ENCODE data around the gene PCCA.

Gene PCCA

GRCh38 chr13:100530671-100531213, 441.8 kb downstream of the PCCA start:
- no peak for DNase-seq

GRCh38 chr13:100532090-100532766, 443.3 kb downstream of the PCCA start:
- no peak for DNase-seq

GRCh38 chr13:100532836-100533435, 444.0 kb downstream of the PCCA start:
- DNase-seq, result no peak

DNA sequence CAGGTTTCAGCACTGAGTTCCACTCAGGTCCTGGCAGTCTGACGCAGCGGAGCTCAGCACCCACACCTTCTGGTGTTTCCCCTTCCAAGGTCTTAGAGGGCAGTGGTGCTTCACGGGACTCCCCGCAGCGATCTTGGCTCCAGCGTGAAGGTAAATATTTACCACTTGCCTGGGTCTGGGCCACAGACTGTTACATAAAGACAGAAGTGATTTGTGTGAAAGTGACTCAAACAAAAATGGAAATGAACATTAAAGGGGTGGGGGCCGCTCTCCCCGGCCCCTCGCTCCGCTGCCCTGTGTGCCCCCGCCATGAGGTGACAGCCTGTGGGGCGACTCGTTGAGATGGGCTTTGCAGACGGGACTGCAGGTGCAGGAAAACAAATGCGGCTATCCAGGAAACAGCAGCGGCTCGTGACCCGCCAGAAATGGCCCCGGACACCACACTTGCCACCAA, 444.7 kb downstream of the PCCA start:
- DNase-seq, result no peak

- DNase-seq, result no peak
Observed at GRCh38 chr13:100534147-100534843, 445.4 kb downstream of the PCCA start.

- no peak for DNase-seq
Observed at GRCh38 chr13:100534911-100535310, 446.0 kb downstream of the PCCA start.

DNA sequence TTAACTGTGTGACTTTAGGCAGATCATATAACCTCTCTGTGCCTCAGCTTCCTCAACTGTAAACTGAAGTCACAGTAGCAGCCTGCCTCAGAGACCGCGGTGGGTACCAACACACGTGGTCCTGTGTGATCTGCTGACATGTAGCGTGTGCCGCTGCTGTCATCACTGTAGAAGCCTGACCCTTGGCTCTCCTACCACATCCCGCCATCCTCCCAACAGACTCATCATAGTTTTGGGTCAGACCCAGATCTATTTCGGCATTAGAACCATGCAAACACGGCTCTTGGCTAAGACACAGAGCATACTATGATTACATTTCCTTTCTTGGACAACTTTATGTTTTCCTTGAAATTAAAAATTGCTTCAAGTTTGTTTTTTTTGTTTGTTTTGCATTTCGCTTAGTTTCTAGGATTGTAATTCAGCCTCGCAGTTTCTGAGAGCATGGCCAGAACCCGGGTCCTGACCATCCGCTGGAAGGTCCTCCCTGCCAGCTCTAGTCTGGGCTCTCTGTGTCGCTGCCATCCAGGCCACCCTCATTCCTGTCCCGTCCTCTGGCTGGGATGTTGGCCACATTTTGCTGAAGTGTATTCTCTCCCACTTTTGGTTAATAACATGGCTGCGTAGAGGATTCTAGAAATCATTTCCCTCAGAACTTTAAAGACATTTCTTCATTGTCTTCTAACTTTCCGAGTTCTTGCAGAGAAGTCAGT, 446.7 kb downstream of the PCCA start:
- DNase-seq, result no peak

- no peak for DNase-seq
Observed at GRCh38 chr13:100536643-100537180, 447.8 kb downstream of the PCCA start.

DNA sequence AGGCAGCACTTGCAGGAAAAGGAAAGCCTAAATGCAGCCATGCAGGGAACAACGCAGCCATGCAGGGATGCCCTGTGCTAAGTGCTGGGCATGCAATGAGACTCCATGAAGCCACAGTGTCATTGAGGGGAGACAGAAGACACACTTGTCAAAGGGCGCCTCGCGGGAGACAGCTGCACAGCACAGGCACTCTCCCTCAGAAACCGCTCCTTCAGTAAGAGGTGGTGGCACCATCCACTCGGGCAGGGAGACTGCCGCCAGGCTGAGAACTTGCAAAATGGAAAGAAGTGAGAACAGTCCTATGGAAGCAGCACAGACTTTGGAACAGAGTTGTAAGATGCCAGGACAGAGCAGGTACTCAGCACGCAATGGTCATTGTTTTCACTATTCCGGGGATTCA, 448.6 kb downstream of the PCCA start:
- no peak for DNase-seq

DNA sequence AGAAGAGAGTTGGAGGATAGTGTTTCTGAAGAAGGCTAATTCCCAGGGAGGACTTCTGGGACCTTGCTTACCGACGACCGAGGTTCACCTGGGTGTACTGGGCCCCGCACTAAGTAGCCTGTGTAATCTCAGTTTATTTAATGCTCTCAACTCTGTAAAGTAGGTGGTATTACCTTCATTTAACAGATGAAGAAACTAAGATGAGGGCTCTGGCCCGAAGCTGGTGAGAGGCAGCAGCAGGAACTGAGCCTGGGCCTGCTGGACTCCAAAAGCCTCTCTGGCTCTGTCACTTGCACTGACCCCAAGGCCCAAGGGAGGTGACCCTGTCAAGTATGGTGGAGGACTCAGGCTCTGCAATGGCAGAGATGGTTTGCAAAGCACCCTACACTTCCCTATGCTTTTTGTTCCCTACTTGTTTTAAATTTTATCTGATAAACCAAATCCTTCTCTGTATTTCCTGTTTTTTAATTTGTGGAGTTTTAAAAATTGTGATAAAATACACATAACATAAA, 449.1 kb downstream of the PCCA start:
- DNase-seq, result no peak

GRCh38 chr13:100540621-100541020, 451.7 kb downstream of the PCCA start:
- DNase-seq, result no peak

- DNase-seq, result no peak
Observed at GRCh38 chr13:100541897-100542825, 453.3 kb downstream of the PCCA start.

GRCh38 chr13:100542826-100543156, 453.9 kb downstream of the PCCA start:
- no peak for DNase-seq

DNA sequence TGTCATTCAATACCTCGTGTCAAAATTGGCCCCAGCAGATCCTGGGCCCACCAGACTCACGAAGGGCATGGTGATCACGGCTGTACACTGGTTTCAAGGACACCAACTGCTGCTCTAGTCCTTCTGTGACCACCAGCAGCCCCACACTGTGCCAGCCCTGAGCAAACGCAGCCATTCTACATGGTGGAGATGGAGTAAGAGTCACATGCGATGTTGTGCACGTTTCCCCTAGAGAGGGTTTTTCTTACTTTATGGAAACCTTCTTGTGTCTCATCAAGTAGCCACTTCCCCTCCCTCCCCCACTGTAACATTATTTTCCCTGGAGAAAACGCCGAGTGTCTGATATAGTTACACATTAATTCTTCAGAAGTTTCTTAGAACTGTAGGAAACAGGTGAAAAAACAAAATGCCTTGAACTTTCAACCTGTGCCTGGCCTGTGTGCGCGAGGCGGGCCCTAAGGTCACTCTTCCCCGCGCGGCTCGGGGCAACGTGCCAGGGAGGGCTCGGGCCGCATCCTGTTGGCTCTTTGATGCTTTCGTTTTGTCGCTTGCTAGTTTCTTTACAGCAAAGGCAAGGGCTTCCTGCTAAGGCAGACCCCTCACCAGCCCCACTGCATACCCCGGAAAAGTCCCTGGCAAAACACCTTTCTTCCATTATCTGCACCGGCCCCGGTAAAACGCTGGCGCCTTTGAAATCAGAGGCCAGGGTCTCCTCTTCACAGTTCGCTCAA, 455.1 kb downstream of the PCCA start:
- DNase-seq, result no peak

DNA sequence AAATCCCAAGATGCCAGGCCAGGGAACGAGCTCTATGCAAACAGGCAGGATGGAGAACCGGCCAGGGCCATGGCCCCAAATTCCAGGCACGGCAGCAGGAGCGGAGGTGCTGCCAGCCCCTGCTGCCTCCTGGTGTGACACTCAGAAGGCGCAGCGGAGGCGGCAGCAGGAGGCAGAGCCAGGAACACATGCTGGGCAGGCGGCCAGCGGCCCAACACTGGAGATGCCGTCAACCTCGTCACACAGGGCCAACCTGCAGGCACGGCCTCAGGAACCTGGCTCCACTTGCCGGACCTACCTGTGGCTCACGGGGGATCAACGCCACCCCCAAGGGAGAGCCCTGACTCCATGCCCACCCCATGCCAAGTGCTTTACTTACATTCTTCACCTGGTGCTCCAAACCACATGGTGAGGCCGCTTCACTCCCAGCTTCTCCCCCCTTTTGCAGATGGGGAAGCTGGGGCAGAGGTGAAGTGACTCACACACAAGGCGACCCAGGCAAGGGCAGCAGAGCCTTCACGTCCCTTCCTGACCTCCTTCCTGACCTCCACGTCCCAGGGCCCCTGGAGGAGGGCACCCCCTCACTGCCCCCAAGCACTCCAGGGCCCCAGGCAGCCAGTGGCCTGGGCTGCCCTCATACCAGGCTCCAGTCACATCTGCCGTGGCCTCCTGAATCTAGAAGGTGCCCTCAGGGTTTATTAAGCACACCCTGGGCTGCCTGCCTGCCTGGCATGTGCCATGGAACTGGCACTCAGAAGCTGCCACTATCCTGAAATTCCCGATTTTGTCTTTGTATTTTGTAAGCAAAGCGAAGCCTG, 456.2 kb downstream of the PCCA start:
- DNase-seq, result no peak

DNA sequence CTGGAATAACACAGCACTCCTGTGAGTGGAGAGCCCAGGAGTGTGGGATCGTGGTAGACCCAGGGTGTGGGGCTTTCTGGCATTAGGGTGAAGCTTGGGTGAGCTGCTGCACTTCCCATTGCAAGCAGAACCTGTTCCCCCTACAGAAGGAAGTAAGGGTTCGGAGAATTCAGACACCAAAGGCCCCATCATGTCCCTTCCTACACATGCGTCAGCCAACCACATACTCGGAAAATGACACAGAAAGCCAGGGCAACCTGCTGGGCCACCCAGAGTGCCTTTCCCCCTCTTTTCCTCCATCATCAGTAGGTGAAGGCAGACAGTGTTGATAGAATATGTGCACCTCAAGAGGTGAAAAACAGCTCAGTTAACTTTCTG, 456.8 kb downstream of the PCCA start:
- no peak for DNase-seq

DNA sequence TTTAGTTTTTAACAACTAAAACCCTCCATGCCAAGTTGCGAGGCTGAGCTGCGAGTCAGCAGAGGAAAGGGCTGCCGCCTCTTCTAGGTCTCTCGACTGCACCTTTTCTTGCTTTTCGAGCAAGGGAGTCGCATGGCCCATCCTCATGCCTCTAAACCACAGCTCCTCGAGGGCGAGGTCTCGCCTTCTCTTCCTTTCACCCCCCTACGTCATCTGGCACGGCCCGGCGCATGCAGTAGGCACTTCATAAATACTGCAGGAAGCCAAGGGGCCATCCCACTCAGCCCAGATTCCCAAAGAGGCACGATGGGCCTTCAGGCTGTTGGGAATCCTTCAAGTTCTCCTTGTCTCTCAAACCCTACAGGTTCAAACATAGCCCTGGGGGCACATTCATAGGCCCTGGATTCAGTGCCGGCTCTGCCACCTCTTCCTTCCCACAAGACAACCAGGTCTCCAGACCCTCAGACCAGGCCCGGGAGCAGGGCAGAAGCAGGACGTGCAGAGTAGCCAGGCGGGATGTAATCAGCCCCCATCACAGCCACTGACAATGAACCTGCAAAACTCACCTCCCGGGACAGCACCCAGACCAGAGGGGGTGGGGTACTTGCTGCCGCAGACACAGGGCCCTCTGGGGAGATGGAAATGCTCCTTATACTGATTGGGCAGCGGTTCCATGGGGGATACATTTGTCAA, 458.0 kb downstream of the PCCA start:
- DNase-seq, result no peak

DNA sequence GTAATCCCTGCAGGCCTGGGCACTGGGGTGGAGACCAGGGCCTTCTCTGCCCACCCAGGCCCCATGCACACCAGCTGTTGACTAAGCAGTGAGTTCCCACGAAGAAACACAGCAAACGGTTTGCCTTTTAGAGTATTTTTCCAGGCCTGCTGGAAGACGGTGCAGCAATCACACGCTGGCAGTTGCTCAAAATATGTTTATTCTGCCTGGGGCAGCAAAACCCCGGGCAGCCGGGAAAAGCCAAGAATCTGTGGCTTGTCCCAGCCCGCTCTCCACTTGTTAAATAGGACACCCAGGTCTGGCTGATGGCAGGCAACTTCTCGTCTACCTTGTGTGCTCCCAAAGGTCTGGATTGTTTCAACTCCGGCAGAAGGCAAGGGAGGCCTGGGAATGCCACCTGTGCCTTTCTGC, 458.9 kb downstream of the PCCA start:
- no peak for DNase-seq

DNA sequence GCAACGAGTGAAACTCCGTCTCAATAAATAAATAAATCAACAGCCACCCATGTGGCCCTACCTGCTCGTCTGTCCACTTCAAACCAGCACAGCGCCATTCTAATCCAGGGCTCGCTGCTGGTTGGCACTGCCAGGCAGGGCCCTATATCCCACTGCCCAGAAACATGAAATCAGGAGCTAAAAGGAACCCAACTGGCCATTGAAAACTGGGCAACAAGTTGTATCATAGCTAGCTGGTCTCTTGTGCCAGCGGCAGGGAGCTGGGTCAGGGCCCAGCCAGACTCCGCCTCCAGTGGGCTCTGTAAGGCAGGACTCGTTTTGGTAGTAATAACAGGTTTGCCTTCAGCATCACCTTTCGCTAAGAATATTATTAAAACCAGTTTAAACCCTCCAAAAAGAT, 460.4 kb downstream of the PCCA start:
- DNase-seq, result no peak

DNA sequence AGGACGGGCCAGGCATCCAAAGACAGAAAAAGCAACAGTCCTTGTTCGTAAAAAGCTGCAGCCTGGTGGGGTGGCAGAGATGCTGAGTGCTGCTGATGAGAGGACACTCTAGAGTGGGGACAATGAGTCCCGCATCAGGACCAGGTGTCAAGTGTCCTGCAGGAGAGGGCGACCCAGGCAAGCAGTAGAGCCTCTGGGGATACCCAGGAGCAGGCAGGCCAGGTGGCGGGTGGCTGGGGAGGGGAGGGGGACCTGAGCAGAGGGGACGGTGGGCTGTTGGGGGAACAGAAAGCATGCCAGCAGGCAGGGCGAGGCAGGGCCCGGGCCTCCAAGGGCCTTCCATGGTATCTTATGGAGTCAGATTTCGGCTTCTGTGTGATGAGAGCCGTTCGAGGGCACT, 463.9 kb downstream of the PCCA start:
- DNase-seq, result no peak

All from stimulated activated CD4-positive, alpha-beta T cell treated with anti-CD3 and anti-CD28 coated beads, Interleukin-1b, Interleukin-23, amount 100 ng/mL, for 48 hours (primary cell).